AG04450 (cell line): ENCODE measurements around the gene PRR7. TPM values are rescaled to one million over a fixed set of nuclear protein-coding genes. Genes with fewer than 3 reads are reported as not detected.

Experiments used
- CTCF ChIA-PET: fragments of 300-600, 350-600 bp; formaldehyde crosslinking; extraction: SDS; loops from one replicate; lab custom pipeline; 2022; ENCODE audit warnings: antibody characterized with exemption, inconsistent platforms; lab: Charles Lee
- POLR2A ChIA-PET: fragments of 350-600 bp; formaldehyde crosslinking; extraction: SDS; loops from one replicate; lab custom pipeline; 2021; ENCODE audit warnings: antibody characterized with exemption, inconsistent platforms; lab: Yijun Ruan, JAX
- DNase-seq: peaks from one replicate; pipeline ENCODE4 v3.0.0-alpha.2; 2011; ENCODE audit warnings: low read depth, low spot score
- H3K27ac ChIP-seq: one replicate; pipeline ENCODE4 v1.5.1; 2012; ENCODE audit warnings: low read depth, low read length, control low read depth
- H3K27me3 ChIP-seq: one replicate; pipeline ENCODE4 v1.6.0; 2012; ENCODE audit warnings: low read length; ENCODE audit not compliant: control insufficient read depth, insufficient read depth
- H3K4me3 ChIP-seq: 2 replicates; pipeline ENCODE4 v1.5.1; 2011; ENCODE audit warnings: mild to moderate bottlenecking, low read depth, low read length, control low read depth
- H3K9me3 ChIP-seq: 2 replicates; pipeline ENCODE4 v1.5.1; 2012; ENCODE audit warnings: low read length; ENCODE audit not compliant: control insufficient read depth, insufficient read depth
- polyA plus RNA-seq: library from polyadenylated mRNA; depleted of rRNA; stranded (reverse); fragments of >200 nt; gene quantifications from 2 replicates; pipeline ENCODE4 v1.2.3, GENCODE V29; 2011
- TF ChIP-seq, protein P1 (sequence below): IDR thresholded peaks from 2 replicates; pipeline ENCODE4 v1.5.1; 2011; ENCODE audit warnings: low read depth, low read length, control low read depth, inconsistent platforms

PRR7 gene
- polyA plus RNA-seq, 1 experiment: 1.0 TPM

DNA sequence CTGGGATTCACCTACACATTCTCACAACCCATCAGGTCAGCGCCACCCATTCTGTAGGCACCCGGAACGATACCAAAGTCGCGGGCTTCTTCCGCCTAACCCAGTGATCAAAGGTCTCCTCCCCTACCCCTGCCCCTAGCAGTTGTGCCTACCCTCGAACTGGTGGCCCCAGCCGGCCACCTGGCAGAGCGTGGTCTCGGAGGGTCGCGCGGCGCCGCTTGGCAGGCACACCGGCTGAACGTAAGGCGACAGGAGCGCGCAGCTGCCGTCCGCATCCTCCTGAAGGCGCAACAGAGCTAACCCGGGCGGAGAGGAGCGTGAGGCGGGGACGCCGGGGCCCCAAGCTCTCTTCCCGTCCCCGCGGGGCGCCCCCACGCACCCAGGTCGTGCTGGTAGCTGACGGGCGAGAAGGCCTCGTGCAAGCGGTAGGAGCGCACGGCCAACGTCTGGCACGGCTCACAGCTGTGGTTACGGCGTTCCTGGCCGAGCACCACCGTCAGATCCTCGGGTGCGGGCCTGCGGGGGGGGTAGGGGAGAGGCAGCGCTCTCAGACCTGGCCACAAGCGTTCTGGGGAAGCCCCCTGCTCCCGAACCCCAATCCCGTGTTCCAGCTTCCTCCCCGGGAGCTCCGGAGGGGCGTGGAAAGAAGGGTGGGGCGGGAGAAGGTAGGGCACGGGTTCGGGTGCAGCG is 43.4 kb upstream of the PRR7 start:
- Histone ChIP-seq H3K9me3 (peaks cover 10% of the 10 kb centered on the region; the same call in 1 of the 2 replicates), H3K27ac (no peak overlapping the region), H3K27me3 (peaks cover 50% of the 10 kb centered on the region), H3K4me3 (peak overlapping the region; percentile 69)
- ChIA-PET POLR2A (interaction anchor here (0.6 to 3.7 kb wide), 7 partner anchors 13 to 283 kb away, joined by 3 to 26 read pairs (median 7); partner anchors contain the start of genes GRK6 and PRR7), CTCF (interaction anchor here (0.7 to 5.6 kb wide), 26 partner anchors 12 to 388 kb away, joined by 3 to 120 read pairs (median 12); partner anchors contain the start of genes GRK6, PDLIM7 and RGS14)
- no peak for DNase-seq
- TF ChIP-seq, protein P1, sequence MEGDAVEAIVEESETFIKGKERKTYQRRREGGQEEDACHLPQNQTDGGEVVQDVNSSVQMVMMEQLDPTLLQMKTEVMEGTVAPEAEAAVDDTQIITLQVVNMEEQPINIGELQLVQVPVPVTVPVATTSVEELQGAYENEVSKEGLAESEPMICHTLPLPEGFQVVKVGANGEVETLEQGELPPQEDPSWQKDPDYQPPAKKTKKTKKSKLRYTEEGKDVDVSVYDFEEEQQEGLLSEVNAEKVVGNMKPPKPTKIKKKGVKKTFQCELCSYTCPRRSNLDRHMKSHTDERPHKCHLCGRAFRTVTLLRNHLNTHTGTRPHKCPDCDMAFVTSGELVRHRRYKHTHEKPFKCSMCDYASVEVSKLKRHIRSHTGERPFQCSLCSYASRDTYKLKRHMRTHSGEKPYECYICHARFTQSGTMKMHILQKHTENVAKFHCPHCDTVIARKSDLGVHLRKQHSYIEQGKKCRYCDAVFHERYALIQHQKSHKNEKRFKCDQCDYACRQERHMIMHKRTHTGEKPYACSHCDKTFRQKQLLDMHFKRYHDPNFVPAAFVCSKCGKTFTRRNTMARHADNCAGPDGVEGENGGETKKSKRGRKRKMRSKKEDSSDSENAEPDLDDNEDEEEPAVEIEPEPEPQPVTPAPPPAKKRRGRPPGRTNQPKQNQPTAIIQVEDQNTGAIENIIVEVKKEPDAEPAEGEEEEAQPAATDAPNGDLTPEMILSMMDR: no peak

DNA sequence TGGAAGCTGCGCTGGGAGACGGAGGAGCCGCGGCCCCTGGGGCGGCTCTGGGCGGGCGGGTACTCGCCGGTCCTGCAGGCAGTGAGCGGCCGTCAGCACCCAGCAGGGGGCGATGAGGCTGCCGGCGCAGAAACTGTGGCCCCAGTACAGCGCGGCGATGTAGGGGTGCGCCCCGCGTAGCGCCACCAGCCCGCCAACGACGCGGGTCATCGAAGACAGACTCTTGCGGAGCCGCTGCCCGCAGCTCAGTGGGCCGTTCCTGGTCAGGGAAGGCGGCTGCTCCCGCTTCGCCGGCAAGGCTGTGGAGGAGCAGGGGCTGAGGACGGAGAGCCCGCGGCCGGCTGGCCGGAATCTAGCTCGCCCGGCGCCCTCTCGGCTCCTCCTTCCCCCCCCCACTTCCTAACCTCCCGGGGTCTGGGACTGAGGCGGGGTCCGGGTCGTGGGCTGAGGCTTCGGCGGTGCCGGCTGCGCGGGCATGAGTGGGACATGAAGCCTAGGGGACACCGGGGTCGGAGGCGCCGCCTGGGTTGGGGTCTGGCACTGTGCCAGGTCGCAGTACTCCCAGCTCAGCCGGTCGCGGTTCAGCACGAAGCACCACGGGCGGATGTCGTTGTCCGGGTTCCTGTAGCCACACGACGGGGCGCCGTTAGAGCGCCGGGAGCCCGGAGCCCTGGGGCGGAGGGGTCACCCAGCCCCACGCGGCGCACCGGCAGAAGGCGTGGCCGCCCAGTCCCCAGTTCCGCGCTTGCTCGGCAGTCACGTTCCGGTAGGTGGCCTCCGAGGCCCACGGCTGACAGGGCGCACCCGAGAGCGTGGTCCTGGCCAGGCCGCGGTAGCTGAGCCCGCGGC is 42.6 kb upstream of the PRR7 start:
- Histone ChIP-seq H3K27ac (no peak overlapping the region), H3K4me3 (peak overlapping the region; percentile 69), H3K27me3 (peaks cover 50% of the 10 kb centered on the region), H3K9me3 (peaks cover 10% of the 10 kb centered on the region; the same call in 1 of the 2 replicates)
- POLR2A ChIA-PET: interaction anchor here (0.9 to 3.7 kb wide), 8 partner anchors 14 to 94 kb away, joined by 3 to 26 read pairs (median 8); partner anchors contain the start of genes GRK6, PDLIM7 and PRR7
- DNase-seq: peak; percentile 49
- CTCF ChIA-PET: interaction anchor here (0.5 to 5.6 kb wide), 34 partner anchors 9 to 388 kb away, joined by 3 to 120 read pairs (median 8); partner anchors contain the start of genes GRK6, PDLIM7 and RGS14
- TF ChIP-seq, protein P1: peak; percentile 76

DNA sequence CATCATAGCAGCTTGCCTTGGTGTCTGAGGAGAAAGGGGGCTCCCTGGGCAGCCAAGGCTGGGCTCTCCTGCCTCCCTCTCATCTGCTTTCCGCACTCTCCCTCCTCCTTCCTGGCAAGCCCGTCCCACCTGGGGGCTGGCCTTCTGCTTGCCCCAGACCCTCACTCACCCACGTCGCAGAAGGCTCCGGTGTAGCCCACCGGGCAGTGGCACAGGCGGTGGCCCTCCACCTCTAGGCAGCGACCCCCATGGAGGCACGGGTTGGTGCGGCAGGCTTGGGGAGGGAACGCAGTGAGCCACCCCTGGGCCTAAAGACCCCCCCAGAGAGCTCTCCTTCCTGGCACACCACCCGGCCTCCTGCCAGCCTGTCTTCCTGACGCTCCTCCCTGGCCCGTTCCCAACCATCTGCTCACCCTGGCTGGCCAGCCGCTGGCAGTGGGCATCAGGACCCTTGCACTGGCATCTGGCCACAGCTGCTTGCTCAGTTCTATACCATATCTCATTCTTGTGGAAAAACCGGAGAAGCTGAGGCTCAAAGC is 41.9 kb upstream of the PRR7 start:
- TF ChIP-seq, protein P1: no peak
- ChIA-PET POLR2A (interaction anchor here (1.0 to 3.7 kb wide), 7 partner anchors 14 to 93 kb away, joined by 3 to 26 read pairs (median 8); partner anchors contain the start of genes GRK6, PDLIM7 and PRR7), CTCF (interaction anchor here (0.6 to 5.6 kb wide), 27 partner anchors 9 to 291 kb away, joined by 3 to 120 read pairs (median 9); partner anchors contain the start of genes GRK6 and PDLIM7)
- no peak overlapping the region for H3K27ac ChIP-seq
- peak overlapping the region; percentile 69 for H3K4me3 ChIP-seq
- peaks cover 48% of the 10 kb centered on the region for H3K27me3 ChIP-seq
- H3K9me3 ChIP-seq: peaks cover 10% of the 10 kb centered on the region; the same call in 1 of the 2 replicates
- no peak for DNase-seq

DNA sequence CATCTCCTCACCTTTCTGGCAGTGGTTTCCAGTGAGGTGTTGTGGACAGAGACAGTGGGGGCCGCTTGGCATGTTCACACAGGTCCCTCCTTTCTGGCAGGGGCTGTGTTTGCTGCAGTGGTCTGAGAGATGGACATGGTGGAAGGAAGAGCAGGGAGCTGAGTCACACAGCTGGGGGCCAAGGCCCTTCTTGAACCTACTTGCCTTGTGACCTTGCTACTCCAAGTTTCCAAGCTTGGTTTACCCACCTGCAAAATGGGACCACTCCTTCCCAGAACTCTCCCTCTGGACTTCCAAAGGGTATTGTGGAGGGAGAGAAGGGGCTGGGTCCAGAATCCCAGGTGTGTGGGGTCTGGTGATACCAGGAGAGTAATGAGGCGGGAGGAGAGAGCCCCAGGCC is 41.3 kb upstream of the PRR7 start:
- POLR2A ChIA-PET: interaction anchor here (3.0 to 3.7 kb wide), 2 partner anchors 15 to 21 kb away, joined by 15 to 26 read pairs; partner anchors contain the start of gene GRK6
- Histone ChIP-seq H3K27ac (no peak overlapping the region), H3K27me3 (peaks cover 43% of the 10 kb centered on the region), H3K4me3 (no peak overlapping the region), H3K9me3 (peaks cover 9% of the 10 kb centered on the region; the same call in 1 of the 2 replicates)
- TF ChIP-seq, protein P1: no peak
- DNase-seq: no peak
- CTCF ChIA-PET: interaction anchor here (0.9 to 5.6 kb wide), 16 partner anchors 12 to 96 kb away, joined by 3 to 120 read pairs (median 20); partner anchors contain the start of genes GRK6 and PDLIM7
